ENCODE measurements around the gene SLC35B4.

Gene SLC35B4

GRCh38 chr7:134316539-134317344 lies at the start of gene SLC35B4:
Gene SLC35B4, minus strand, starts transcription at chr7:134316930. Its CDS starts 179 bp downstream, at chr7:134316751.
- peak; percentile 6; the same call in 1 of the 2 replicates for TF ChIP-seq CTCF (IDR thresholded peaks at IDR 0.05; ENCODE audit: borderline replicate concordance, insufficient read depth, low read depth, low read length)

GRCh38 chr7:134366481-134366880 lies 49.8 kb upstream of the SLC35B4 start:
- no peak overlapping the region for H3K4me3 ChIP-seq (ENCODE audit: low read depth, low read length)
- TF ChIP-seq CTCF (IDR thresholded peaks at IDR 0.05; ENCODE audit: borderline replicate concordance, insufficient read depth, low read depth, low read length): no peak

More at GRCh38 chr7:134316539-134317344, at the start of gene SLC35B4:
- peak within 1 kb of the TSS; percentile 98 for H3K4me3 ChIP-seq (ENCODE audit: low read depth, low read length)

- no peak for TF ChIP-seq CTCF (IDR thresholded peaks at IDR 0.05; ENCODE audit: borderline replicate concordance, insufficient read depth, low read depth, low read length)
- H3K4me3 ChIP-seq (ENCODE audit: low read depth, low read length): no peak overlapping the region
Observed at GRCh38 chr7:134365341-134366054, 48.8 kb upstream of the SLC35B4 start.

- no peak overlapping the region for H3K4me3 ChIP-seq (ENCODE audit: low read depth, low read length)
- no peak for TF ChIP-seq CTCF (IDR thresholded peaks at IDR 0.05; ENCODE audit: borderline replicate concordance, insufficient read depth, low read depth, low read length)
Observed at GRCh38 chr7:134364619-134365037, 47.9 kb upstream of the SLC35B4 start.

GRCh38 chr7:134362587-134363483 lies 46.1 kb upstream of the SLC35B4 start:
- no peak overlapping the region for H3K4me3 ChIP-seq (ENCODE audit: low read depth, low read length)
- TF ChIP-seq CTCF (IDR thresholded peaks at IDR 0.05; ENCODE audit: borderline replicate concordance, insufficient read depth, low read depth, low read length): no peak

GRCh38 chr7:134359787-134360432 lies 43.2 kb upstream of the SLC35B4 start:
- TF ChIP-seq CTCF (IDR thresholded peaks at IDR 0.05; ENCODE audit: borderline replicate concordance, insufficient read depth, low read depth, low read length): no peak
- H3K4me3 ChIP-seq (ENCODE audit: low read depth, low read length): no peak overlapping the region
